ENCODE measurements around the gene SLC9A1.

Gene SLC9A1

GRCh38 chr1:27152004-27152828 is 2.7 kb downstream of the SLC9A1 start:
- in situ Hi-C loops (cut with HindIII; ENCODE audit: low sequenced_read_pairs): no loop called here

- in situ Hi-C loops (cut with HindIII; ENCODE audit: low sequenced_read_pairs): no loop called here
Measured at GRCh38 chr1:27150641-27151040, 4.3 kb downstream of the SLC9A1 start.

GRCh38 chr1:27150183-27150582 is 4.7 kb downstream of the SLC9A1 start:
- in situ Hi-C loops (cut with HindIII; ENCODE audit: low sequenced_read_pairs): no loop called here

DNA sequence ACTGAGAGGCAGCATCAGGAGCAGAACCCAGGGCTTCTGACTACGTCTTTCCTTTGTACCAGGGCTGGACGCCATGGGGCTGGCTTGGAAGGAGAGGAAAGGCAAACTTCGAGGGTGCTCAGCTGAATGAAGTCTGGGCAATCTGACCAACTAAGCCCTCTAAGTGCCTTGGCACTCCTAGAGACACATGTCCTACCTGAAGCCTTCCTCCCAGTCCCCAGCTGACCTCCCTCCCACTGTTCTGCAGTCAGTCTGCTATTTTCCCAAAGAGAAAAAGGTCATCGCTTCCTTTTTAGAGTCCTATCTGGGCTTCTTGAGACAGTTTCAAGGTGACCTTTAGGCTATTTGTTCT is 5.2 kb downstream of the SLC9A1 start:
- in situ Hi-C loops (cut with HindIII; ENCODE audit: low sequenced_read_pairs): loop anchor here (25.0 kb wide), 2 partner anchors 88 to 112 kb away; partner anchors contain the start of gene WDTC1

DNA sequence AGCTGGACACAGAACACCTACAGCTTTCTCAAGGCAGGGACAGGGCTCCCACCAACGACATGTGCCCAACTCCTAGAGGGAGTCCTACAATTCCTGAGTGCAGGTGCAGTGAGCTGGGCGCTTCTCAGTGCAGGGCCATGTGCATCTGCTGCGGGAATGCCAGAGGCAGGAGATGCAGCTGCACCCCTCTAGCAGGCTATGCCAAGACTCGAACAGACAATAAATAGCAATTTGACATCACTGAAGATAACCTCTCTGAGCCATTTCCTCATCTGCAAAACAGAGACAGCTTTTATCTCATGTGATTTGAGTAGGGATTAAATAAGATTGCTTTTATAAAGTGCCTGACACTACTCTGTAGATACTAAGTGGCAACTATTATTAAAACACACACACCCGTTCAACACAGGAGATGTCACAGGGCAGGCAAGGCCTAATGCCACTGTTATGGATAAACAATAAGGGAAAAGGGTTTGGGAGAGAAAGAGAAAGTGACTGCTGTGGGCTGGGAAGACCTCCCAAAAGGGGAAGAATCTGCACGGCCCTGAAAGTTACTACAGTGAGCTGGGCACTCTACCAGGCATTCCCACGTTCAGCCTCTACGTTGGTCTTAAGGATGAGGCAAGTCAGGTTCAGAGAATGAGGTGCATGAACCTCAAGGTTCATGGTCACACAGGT is 5.7 kb downstream of the SLC9A1 start:
- in situ Hi-C loops (cut with HindIII; ENCODE audit: low sequenced_read_pairs): loop anchor here (25.0 kb wide), 2 partner anchors 88 to 112 kb away; partner anchors contain the start of gene WDTC1

DNA sequence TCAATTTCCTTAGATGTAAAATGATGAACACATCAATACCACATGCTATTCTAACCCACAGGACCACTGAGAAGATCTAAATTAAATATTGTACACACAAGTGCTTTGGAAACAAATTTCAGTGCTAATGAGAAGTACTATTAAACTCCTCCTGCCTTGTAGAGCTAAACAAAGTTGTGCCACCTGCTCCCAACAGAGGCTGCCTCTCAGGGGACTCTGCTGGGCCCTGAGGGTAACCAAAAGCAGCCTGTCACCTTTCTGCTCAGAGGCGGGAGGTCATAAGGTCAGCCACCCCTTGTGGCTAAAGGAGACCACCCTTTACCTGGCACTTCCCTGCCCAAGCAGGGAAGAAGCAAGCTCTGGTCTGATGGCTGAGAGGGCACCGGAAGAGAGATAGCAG is 6.3 kb downstream of the SLC9A1 start:
- in situ Hi-C loops (cut with HindIII; ENCODE audit: low sequenced_read_pairs): loop anchor here (25.0 kb wide), 2 partner anchors 89 to 111 kb away; partner anchors contain the start of gene WDTC1

GRCh38 chr1:27147842-27148518 is 6.9 kb downstream of the SLC9A1 start:
- in situ Hi-C loops (cut with HindIII; ENCODE audit: low sequenced_read_pairs): loop anchor here (25.0 kb wide), 2 partner anchors 89 to 111 kb away; partner anchors contain the start of gene WDTC1

- in situ Hi-C loops (cut with HindIII; ENCODE audit: low sequenced_read_pairs): loop anchor here (25.0 kb wide), 2 partner anchors 91 to 109 kb away; partner anchors contain the start of gene WDTC1
Measured at GRCh38 chr1:27145934-27146354, 9.0 kb downstream of the SLC9A1 start.

- in situ Hi-C loops (cut with HindIII; ENCODE audit: low sequenced_read_pairs): loop anchor here (25.0 kb wide), 2 partner anchors 92 to 108 kb away; partner anchors contain the start of gene WDTC1
Measured at GRCh38 chr1:27144920-27145661, 9.8 kb downstream of the SLC9A1 start.

DNA sequence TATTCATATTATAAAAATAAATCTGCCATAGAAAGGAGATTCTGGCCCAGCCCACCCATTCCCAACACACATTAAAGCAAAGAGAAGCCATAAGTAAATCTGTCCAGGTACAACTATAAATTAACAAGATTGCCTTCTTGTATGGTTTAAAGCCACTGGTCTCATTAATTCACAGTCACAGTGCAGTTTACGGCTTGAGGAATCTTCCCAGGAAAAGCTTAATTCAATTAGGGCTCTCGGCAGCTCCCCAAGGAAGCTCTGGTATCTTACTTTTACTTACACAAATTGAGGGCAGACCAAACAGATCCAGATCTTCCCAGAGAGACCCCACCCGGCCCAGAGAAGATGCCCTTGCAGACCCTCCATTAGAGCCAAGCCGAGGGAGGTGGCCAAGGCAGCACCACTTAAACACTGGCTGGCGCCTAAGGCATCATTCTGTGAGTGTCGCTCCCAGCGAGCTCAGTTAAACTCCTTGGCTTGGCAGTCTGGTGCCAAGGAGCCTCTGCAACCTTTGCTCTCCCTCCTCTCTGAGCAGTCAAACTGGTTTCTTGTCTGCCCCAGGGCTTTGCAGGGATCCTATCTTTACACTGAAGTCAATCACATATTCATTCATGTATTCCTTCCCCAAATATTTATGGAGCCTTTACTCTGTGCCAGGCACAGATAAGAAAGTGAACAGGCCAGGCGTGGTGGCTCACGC is 10.7 kb downstream of the SLC9A1 start:
- in situ Hi-C loops (cut with HindIII; ENCODE audit: low sequenced_read_pairs): loop anchor here (25.0 kb wide), 2 partner anchors 93 to 107 kb away; partner anchors contain the start of gene WDTC1

GRCh38 chr1:27143401-27143800 is 11.5 kb downstream of the SLC9A1 start:
- in situ Hi-C loops (cut with HindIII; ENCODE audit: low sequenced_read_pairs): loop anchor here (25.0 kb wide), 2 partner anchors 94 to 106 kb away; partner anchors contain the start of gene WDTC1

- in situ Hi-C loops (cut with HindIII; ENCODE audit: low sequenced_read_pairs): loop anchor here (25.0 kb wide), 2 partner anchors 95 to 105 kb away; partner anchors contain the start of gene WDTC1
Measured at GRCh38 chr1:27142464-27142863, 12.5 kb downstream of the SLC9A1 start.

DNA sequence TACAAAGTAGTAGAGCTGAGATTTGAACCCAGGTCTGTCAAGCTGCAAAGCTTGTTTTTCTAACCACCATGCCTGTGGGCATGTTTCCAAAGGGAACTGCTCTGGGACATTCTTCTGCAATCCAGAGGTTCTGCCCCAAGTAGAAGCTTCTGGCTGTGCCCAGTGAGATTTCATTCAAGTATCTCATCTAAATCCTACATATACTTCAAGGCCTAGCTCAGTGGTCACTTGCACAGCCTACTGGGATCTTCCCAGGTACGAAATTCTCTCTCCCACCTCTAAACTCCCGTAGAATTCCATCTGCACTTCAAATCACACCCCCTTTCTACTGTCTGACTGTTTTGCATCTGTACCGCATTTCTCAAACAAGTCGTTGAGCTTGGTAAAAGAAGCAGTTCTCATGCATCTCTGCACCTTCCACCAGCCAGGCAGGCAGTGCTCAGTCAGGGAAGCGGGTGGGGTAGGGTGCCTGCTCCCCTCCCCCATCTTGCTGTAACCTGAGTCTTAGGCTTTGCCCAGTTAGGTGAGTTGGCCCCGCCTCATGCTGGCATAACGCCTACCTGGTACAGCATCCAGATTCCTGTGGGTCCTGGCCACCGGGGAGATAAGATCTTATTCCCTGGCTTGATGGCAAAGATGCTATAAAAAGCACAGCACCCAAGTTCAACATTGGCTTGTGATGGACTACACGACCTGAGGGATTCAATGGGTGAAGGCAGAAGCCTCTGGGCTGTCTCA is 13.5 kb downstream of the SLC9A1 start:
- in situ Hi-C loops (cut with HindIII; ENCODE audit: low sequenced_read_pairs): loop anchor here (25.0 kb wide), 2 partner anchors 96 to 104 kb away; partner anchors contain the start of gene WDTC1

DNA sequence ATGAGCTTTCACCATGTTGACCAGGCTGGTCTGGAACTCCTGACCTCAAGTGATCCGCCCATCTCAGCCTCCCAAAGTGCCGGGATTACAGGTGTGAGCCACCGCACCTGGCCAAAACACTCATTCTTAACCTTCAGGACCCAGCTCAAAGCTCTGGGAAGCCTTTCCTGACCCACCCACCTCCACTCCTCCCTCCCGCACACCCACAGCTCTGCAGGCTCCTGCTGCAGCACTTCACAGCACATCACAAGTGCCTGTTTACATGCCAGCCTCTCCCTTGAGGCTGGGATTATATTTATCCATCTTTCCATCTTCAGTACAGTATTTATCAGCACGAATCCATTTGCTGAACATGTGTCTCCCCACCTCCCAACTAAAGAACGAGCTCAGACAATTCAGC is 14.9 kb downstream of the SLC9A1 start:
- in situ Hi-C loops (cut with HindIII; ENCODE audit: low sequenced_read_pairs): loop anchor here (25.0 kb wide), 2 partner anchors 97 to 103 kb away; partner anchors contain the start of gene WDTC1

GRCh38 chr1:27138927-27139326 is 16.0 kb downstream of the SLC9A1 start:
- in situ Hi-C loops (cut with HindIII; ENCODE audit: low sequenced_read_pairs): loop anchor here (25.0 kb wide), 2 partner anchors 98 to 102 kb away; partner anchors contain the start of gene WDTC1

GRCh38 chr1:27138368-27138767 is 16.6 kb downstream of the SLC9A1 start:
- in situ Hi-C loops (cut with HindIII; ENCODE audit: low sequenced_read_pairs): loop anchor here (25.0 kb wide), 2 partner anchors 99 to 101 kb away; partner anchors contain the start of gene WDTC1

DNA sequence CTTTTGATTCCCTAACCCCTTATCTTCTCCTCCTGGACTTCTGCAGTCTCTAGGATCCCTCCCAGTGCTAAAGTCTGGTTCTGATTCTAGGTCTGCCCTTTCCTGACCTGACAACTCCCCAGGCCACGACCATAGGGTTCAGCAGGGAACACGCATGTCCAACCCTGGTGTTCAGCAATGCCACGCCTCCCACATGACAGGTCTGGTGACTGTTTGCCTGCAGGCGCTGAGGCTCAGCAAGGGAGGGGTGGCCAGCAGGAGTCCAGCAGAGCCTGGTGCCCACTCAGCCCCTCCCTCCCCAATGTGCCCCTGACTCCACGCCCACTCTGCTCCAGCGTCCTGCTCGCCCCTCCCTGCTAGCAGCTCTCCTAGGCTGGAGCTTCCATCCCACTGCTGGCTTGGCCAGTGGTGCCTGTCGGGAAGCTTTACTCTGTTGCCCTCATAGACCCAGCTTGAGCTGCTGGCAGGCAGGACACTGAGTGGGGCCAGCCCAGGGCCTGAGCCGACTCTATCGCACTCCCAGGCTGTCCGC is 17.3 kb downstream of the SLC9A1 start:
- in situ Hi-C loops (cut with HindIII; ENCODE audit: low sequenced_read_pairs): loop anchor here (25.0 kb wide), 2 partner anchors 100 kb away; partner anchors contain the start of gene WDTC1

DNA sequence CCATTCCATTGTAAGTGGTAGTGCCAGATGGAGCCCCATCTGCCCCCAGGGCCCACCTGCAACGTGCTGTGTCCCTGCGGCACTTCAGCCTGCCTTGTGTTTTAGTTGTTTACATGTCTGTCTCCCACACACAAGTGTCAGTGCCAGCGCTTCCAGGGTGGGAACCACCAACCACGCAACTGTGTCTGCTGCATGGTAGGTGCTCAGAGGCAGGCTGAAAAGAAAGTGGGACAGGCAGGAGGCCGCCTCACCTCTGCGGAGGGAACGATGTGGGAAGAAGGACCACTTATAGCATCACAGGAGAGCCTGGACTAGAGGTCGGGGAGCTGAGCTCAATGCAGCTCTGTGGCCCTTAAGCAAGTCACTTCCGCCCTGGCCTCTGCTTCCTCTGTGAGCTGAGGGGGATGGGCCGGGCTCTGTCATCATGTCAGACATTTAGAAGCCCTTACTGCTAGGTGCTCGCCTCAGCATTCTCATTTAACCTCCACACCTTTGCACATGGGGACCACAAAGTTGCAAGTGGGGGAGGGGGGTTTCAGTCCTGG is 17.9 kb downstream of the SLC9A1 start:
- in situ Hi-C loops (cut with HindIII; ENCODE audit: low sequenced_read_pairs): loop anchor here (25.0 kb wide), 2 partner anchors 100 kb away; partner anchors contain the start of gene WDTC1

Measured in DLD1 (cell line).